ENCODE data around the gene MYORG. TPM values are rescaled to one million over a fixed set of nuclear protein-coding genes. Genes with fewer than 3 reads are reported as not detected.
A peak's percentile ranks its signal among the peaks of the same experiment; 100 is the strongest.

MYORG gene
- total and polyA plus RNA-seq, 9 of the 15 experiments (the other 6 are each of a cell fraction or from before 2014, with no cell fraction given), result 0.06 to 0.82 (median 0.18) TPM

GRCh38 chr9:34400686-34401602, 24.2 kb upstream of the MYORG start (continued):
- no peak for TF ChIP-seq HIVEP1 (CRISPR knock-in tag; IDR thresholded peaks at IDR 0.05)
- no peak for TF ChIP-seq ZNF655 (CRISPR knock-in tag; IDR thresholded peaks at IDR 0.05)
- TF ChIP-seq HEY1 (CRISPR knock-in tag; IDR thresholded peaks at IDR 0.05; ENCODE audit: borderline replicate concordance), result no peak
- TF ChIP-seq MITF (IDR thresholded peaks at IDR 0.05), result no peak
- TF ChIP-seq ZNF217 (CRISPR knock-in tag; IDR thresholded peaks at IDR 0.05), result no peak

GRCh38 chr9:34400275-34400674, 23.6 kb upstream of the MYORG start:
- no peaks in the 10 kb centered on the region for H3K9me3 ChIP-seq (replicated peaks; ENCODE audit: control insufficient read depth, insufficient read depth, low read depth, low read length)
- no CpG with 5 or more reads among the region's 12 CpGs for WGBS (ENCODE audit: insufficient coverage, low coverage, missing lambda C conversion rate)
- ATAC-seq, result no peak
- DNase-seq (ENCODE audit: extremely low read depth in 1 of 4, low spot score in 3 of 4), result no peak
- no peaks in the 10 kb centered on the region for H3K9me1 ChIP-seq (ENCODE audit: control insufficient read depth, insufficient read depth, low read length)
- no peak overlapping the region for H3K9ac ChIP-seq (ENCODE audit: insufficient read depth in 1 of 2, low read depth in 2 of 2, low read length in 2 of 2)
- peaks cover 0 to 4% of the 10 kb centered on the region in 2 experiments; a peak in 4 of 5 replicates for H3K4me1 ChIP-seq (replicated peaks in 1 of 2; ENCODE audit: control insufficient read depth in 2 of 2, insufficient read depth in 2 of 2, low read length in 2 of 2)
- H3K79me2 ChIP-seq (ENCODE audit: control insufficient read depth, insufficient read depth, low read length), result no peaks in the 10 kb centered on the region
- in situ Hi-C loops (cut with MboI) (loop anchor here (10.0 kb wide), 1 partner anchor 205 kb away; no protein-coding TSS in a partner anchor), intact Hi-C loops (cut with micrococcal nuclease) (loop anchor here (5.0 kb wide), 1 partner anchor 192 kb away; no protein-coding TSS in a partner anchor)
- H3K27me3 ChIP-seq (ENCODE audit: control insufficient read depth in 2 of 2, insufficient read depth in 2 of 2, low read length in 2 of 2), result no peaks in the 10 kb centered on the region
- TF ChIP-seq ZSCAN29 (IDR thresholded peaks at IDR 0.05), result no peak
- 0 out of 6 replicates have a peak, but pooled peaks of 1 of the 3 experiments have one; percentile 6 for TF ChIP-seq CTCF (IDR thresholded peaks at IDR 0.05 in 2 of 3, conservative IDR thresholded peaks at IDR 0.05 in 1 of 3; ENCODE audit: insufficient read depth in 2 of 3, low read depth in 1 of 3, low read length in 3 of 3)
- TF ChIP-seq RBBP5 (IDR thresholded peaks at IDR 0.05; ENCODE audit: borderline replicate concordance, insufficient read depth, low read length, poor library complexity, severe bottlenecking), result no peak
- no peaks in the 10 kb centered on the region; the same call in 2 of the 3 replicates for H3K36me3 ChIP-seq (ENCODE audit: control insufficient read depth, insufficient read depth, low read length)
- ChIA-PET POLR2A (interaction anchor here (1.2 kb wide), 1 partner anchor 239 kb away, joined by 3 read pairs; no protein-coding TSS in a partner anchor), CTCF (ENCODE audit: low intra/inter-chr PET ratio) (no interaction called here)
- FAIRE-seq, result no peak
- H3K4me2 ChIP-seq (ENCODE audit: insufficient read depth, low read length), result no peak overlapping the region
- H3K27ac ChIP-seq (ENCODE audit: extremely low read depth, low read depth, low read length), result no peak overlapping the region
- no peak overlapping the region for H2AFZ ChIP-seq (ENCODE audit: low read depth, low read length)
- H4K20me1 ChIP-seq (replicated peaks; ENCODE audit: control insufficient read depth, insufficient read depth, low read length), result no peaks in the 10 kb centered on the region; the same call in 1 of the 2 replicates
- H3K4me3 ChIP-seq, result no peak overlapping the region
- no TSS peak for BruUV-seq (replicated peaks)

Data from K562 (cell line).